Gastroesophageal sphincter (tissue), 4 donors: ENCODE results near the gene ALPP. TPM values are rescaled to one million over a fixed set of nuclear protein-coding genes. Genes with fewer than 3 reads are reported as not detected.

ENCODE experiments used
- ATAC-seq: fragments of 150-250 bp; one replicate; pipeline ENCODE4 v1.9.1; 2016; ENCODE audit warnings: mild to moderate bottlenecking, moderate library complexity
- H3K27ac ChIP-seq, 4 donors: fragments of 200-600 bp; sonication (generic) in 3 of 4; 1 replicate in 3 of 4; 2 replicates in 1 of 4; pipeline ENCODE4 v1.5.1; 2016 to 2019
- H3K27me3 ChIP-seq: fragments of 200-600 bp; sonication (generic); one replicate; pipeline ENCODE4 v1.5.1; 2019
- H3K36me3 ChIP-seq, 2 donors: fragments of 200-600 bp; sonication (generic); one replicate each; pipeline ENCODE4 v1.5.1; 2019; ENCODE audit warnings: control low read depth in 1 of 2
- H3K4me1 ChIP-seq, 3 donors: fragments of 200-600 bp; sonication (generic); 1 replicate in 2 of 3; 2 replicates in 1 of 3; pipeline ENCODE4 v1.5.1; 2016 to 2019; ENCODE audit warnings: control low read depth in 2 of 3
- H3K4me3 ChIP-seq, 2 donors: fragments of 200-600 bp; sonication (generic); one replicate each; pipeline ENCODE4 v1.5.1; 2019; ENCODE audit warnings: mild to moderate bottlenecking in 1 of 2, moderate library complexity in 1 of 2
- H3K9me3 ChIP-seq, 3 donors: fragments of 200-600 bp; sonication (generic); one replicate each; pipeline ENCODE4 v1.5.1; 2017 to 2019; ENCODE audit warnings: control low read depth in 2 of 3
- CTCF ChIP-seq, 4 experiments: fragments of 200-600 bp in 2 of 4; fragments of 450-650 bp in 2 of 4; sonication (generic) in 1 of 4; IDR thresholded peaks; one replicate each; pipeline ENCODE4 v1.5.1; 2017 to 2019; ENCODE audit warnings: antibody characterized with exemption in 4 of 4, mild to moderate bottlenecking in 2 of 4, moderate library complexity in 2 of 4
- EP300 ChIP-seq: sonication (generic); formaldehyde crosslinking; IDR thresholded peaks from one replicate; pipeline ENCODE4 v1.6.1; 2017; ENCODE audit warnings: antibody characterized with exemption, mild to moderate bottlenecking
- POLR2A ChIP-seq, 2 donors: fragments of 450-650 bp; IDR thresholded peaks; one replicate each; pipeline ENCODE4 v1.6.1; 2017; ENCODE audit warnings: antibody characterized with exemption in 2 of 2, mild to moderate bottlenecking in 2 of 2, moderate library complexity in 1 of 2
- POLR2AphosphoS5 ChIP-seq: sonication (generic); formaldehyde crosslinking; IDR thresholded peaks from one replicate; pipeline ENCODE4 v1.6.1; 2017; ENCODE audit warnings: antibody characterized with exemption
- WGBS, 2 donors: methylation state at CpG; one replicate each; pipeline ENCODE4 v1.1.5; 2018; ENCODE audit warnings: low coverage in 1 of 2; 5-methylcytosine and 5-hydroxymethylcytosine counted together
- total RNA-seq, 4 donors: library from RNA; depleted of rRNA; stranded (reverse); fragments of >200 nt; gene quantifications; one replicate each; pipeline ENCODE4 v1.1.0, GENCODE V29; 2016

Gene ALPP
- total RNA-seq, 4 donors from 2014 or later: not detected

DNA sequence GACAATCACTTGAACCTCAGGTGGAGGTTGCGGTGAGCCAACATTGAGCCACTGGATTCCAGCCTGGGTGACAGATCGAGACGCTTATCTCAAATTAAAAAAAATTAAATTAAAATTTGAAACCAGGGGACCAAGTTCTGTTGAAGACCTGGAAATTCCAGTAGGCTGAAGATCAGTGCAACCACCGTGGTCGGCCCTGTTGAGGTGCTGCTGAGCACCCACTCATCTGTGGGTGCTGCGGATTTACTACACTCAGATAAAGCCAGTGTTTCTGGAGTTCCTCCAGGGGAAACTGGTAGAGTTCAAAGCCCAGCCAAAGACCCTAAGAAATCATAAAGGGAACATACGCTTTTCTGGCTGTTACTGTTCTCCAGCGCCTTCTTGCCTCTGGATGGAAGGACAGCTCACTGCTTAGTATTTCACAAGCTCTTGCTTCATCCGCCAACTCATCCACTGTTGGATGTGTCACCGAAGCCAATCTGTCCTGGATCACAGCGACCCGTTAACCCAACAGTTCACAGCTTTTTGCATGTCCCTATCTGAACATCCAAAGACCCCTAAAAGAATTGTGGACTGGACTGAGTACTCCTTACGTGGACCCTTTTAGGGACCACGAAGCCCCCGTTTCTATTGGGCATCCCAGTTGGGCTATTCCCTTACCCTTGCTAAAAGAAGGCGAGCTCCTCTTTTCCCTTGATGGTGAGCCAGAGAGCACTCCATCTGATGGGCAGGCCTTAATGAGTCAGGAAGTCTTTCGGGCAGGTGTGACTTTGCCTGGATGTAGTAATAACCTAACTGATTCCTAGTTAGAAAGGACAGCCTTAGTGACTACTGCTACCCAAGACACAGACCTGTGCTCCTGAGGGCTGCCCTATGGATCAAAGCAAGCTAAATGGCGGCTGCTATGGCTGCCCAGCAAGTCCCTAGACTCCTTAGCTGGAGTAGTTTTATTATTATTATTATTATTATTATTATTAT is 6.0 kb upstream of the ALPP start:
- no peaks in the 10 kb centered on the region for H3K36me3 ChIP-seq
- no peaks in the 10 kb centered on the region for H3K9me3 ChIP-seq
- WGBS, 2 donors: 89 to 90% methylated on average over 9 to 12 of the region's 18 CpGs
- TF ChIP-seq POLR2AphosphoS5 (no peak), CTCF (IDR thresholded peaks at IDR 0.05) (no peak), POLR2A (IDR thresholded peaks at IDR 0.05) (no peak), EP300 (no peak)
- no peak overlapping the region for H3K27ac ChIP-seq
- no peaks in the 10 kb centered on the region for H3K4me1 ChIP-seq
- H3K27me3 ChIP-seq: peaks cover 22% of the 10 kb centered on the region
- no peak for ATAC-seq
- no peak overlapping the region for H3K4me3 ChIP-seq

GRCh38 chr2:232374356-232374755 is 4.2 kb upstream of the ALPP start:
- WGBS, 2 donors: 50 to 64% methylated on average over 1 of the region's 1 CpG
- Histone ChIP-seq H3K9me3 (no peaks in the 10 kb centered on the region), H3K4me1 (no peaks in the 10 kb centered on the region)

DNA sequence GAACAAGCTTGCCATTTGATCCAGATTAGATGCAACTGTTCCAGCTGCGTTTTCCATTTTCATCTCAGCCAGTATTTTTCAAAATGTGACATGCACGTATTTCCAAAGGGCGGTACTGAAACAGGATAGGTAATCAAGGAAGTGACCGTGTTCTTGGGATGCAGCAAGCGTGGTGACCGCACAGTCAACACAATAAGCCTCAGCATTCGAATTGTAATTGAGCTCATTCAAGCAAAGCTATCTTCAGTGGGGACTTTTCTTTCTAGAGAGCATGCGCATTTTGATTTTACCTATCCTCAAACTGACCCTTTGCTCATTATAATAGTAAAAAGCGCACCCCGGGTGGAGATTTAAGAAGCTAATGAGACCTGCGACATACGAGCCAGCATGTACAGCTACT is 3.4 kb upstream of the ALPP start:
- Histone ChIP-seq H3K27me3 (peaks cover 32% of the 10 kb centered on the region), H3K4me1 (no peaks in the 10 kb centered on the region), H3K36me3 (no peaks in the 10 kb centered on the region), H3K4me3 (no peak overlapping the region), H3K9me3 (no peaks in the 10 kb centered on the region), H3K27ac (no peak overlapping the region)
- 61 to 62% methylated on average over 6 to 9 of the region's 12 CpGs for WGBS, 2 donors
- no peak for ATAC-seq
- TF ChIP-seq EP300 (no peak), CTCF (IDR thresholded peaks at IDR 0.05) (no peak), POLR2A (IDR thresholded peaks at IDR 0.05) (no peak), POLR2AphosphoS5 (no peak)

More at GRCh38 chr2:232374356-232374755, 4.2 kb upstream of the ALPP start:
- Histone ChIP-seq H3K27me3 (peaks cover 24% of the 10 kb centered on the region), H3K4me3 (no peak overlapping the region), H3K36me3 (no peaks in the 10 kb centered on the region), H3K27ac (no peak overlapping the region)
- ATAC-seq: no peak
- TF ChIP-seq POLR2A (IDR thresholded peaks at IDR 0.05): no peak
- no peak for TF ChIP-seq EP300
- no peak for TF ChIP-seq POLR2AphosphoS5
- TF ChIP-seq CTCF (IDR thresholded peaks at IDR 0.05): no peak

DNA sequence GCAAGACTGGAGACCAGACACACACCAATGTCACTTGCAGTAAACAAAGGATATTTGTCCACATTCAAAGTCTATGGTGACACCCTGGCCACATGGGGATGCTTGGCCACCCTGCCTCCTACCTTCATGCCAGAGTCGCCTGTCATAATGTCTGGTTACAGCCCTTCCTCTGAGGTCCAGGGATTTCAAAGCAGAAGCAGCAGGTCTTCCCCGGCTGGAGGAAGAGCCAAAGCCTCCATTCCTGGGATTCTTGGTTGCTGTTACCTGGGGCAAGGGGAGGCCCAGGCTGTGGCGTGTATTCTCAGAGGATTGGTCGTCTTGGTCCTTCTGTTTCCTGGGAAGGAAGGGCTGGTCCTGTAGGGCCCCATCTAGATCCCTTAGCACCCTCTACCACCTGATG is 2.3 kb upstream of the ALPP start:
- no peak for TF ChIP-seq POLR2AphosphoS5
- TF ChIP-seq CTCF (IDR thresholded peaks at IDR 0.05): no peak
- no peak for TF ChIP-seq EP300
- TF ChIP-seq POLR2A (IDR thresholded peaks at IDR 0.05): no peak
- WGBS, 2 donors: 80 to 95% methylated on average over 1 to 2 of the region's 4 CpGs
- Histone ChIP-seq H3K27me3 (peaks cover 39% of the 10 kb centered on the region), H3K36me3 (no peaks in the 10 kb centered on the region), H3K9me3 (no peaks in the 10 kb centered on the region), H3K4me3 (no peak overlapping the region), H3K27ac (no peak overlapping the region), H3K4me1 (no peaks in the 10 kb centered on the region)
- no peak for ATAC-seq

DNA sequence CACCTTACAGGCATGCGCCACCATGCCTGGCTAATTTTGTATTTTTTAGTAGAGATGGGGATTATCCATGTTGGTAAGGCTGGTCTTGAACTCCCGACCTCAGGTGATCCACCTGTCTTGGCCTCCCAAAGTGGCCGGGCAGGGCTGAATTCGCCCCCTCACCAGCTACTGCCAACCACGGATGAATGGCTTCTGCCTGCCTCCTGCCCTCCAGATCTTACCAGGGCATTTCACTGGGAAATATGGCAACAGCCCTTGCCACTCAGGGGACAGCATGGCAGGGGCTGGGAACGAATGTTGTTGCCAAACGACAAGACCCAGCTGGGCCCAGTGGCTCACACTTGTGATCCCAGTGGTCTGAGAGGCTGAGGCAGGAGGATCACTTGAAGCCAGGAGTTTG is 1.8 kb upstream of the ALPP start:
- no peak for ATAC-seq
- Histone ChIP-seq H3K4me1 (no peaks in the 10 kb centered on the region), H3K36me3 (no peaks in the 10 kb centered on the region), H3K9me3 (no peaks in the 10 kb centered on the region), H3K27ac (no peak overlapping the region), H3K27me3 (peaks cover 44% of the 10 kb centered on the region), H3K4me3 (no peak overlapping the region)
- TF ChIP-seq POLR2AphosphoS5 (no peak), EP300 (no peak), POLR2A (IDR thresholded peaks at IDR 0.05) (no peak), CTCF (IDR thresholded peaks at IDR 0.05) (no peak)
- WGBS, 2 donors: 90% methylated on average over 2 of the region's 7 CpGs; no CpG with 5 or more reads in 1 of the 2 donors
